GM12891 (cell line): ENCODE results near the gene ITPR1.

Experiments used
- POLR2A ChIP-seq: IDR thresholded peaks from 2 replicates; pipeline ENCODE4 v1.6.1; 2011; ENCODE audit warnings: low read depth, low read length, control low read depth
- POLR2AphosphoS5 ChIP-seq: IDR thresholded peaks from 2 replicates; pipeline ENCODE4 v1.6.1; 2011; ENCODE audit warnings: low read depth, low read length, control low read depth
- SPI1 ChIP-seq: IDR thresholded peaks from 2 replicates; pipeline ENCODE4 v1.6.1; 2011; ENCODE audit warnings: low read depth, low read length, control low read depth

- TF ChIP-seq POLR2AphosphoS5 (no peak), POLR2A (no peak), SPI1 (no peak)
These were observed 30.6 kb upstream of the ITPR1 start for GRCh38 chr3:4462369-4463040.
